Measurements from ENCODE around the gene TRIP12.

The TRIP12 gene

DNA sequence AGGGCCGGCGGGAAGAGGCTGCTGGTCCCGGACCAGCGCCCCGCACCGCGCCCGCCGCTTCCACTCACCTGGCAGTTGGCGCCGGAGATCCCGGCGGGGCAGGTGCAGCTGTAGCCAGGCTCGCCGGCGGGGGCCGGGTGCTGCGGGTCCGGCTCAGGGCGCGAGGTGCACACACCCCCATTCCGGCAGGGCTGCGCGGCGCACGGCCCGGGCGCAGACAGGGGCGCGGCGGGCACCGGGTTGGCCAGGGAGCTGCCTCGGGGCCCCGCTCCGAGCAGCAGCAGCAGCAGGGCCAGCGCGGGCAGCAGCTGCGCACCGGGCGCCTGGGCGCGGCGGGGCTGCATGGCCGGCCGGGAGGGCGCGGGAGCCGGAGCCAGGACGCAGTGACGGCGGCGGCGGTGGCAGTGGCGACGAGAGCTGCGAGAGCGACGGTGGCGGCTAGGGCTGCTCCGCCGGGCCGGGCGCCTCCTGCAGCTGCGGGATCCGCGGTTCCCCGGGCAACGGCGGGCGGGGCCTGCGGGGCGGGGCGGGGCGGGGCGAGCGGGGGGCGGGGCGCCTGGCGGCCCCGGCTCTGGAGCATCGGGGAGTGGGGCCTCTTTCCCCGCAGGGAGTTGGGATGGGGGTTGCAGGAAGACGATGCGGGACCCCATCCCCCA is 207.6 kb downstream of the TRIP12 start, which contains the start of gene DNER:
Gene DNER, minus strand, starts transcription at position 476 of the 656 bp plus-strand sequence. Its CDS starts 132 bp downstream, at position 344.
- peak; percentile 21 for DNase-seq

All from HCEC 1CT (cell line).